ENCODE data around the gene MUS81.
A peak's percentile ranks its signal among the peaks of the same experiment; 100 is the strongest.
"Not testable (repeated sequence)": the region's sequence is repeated elsewhere in the genome, so short reads cannot be mapped to it uniquely, and the experiment has no call there.

Gene MUS81, protein sequence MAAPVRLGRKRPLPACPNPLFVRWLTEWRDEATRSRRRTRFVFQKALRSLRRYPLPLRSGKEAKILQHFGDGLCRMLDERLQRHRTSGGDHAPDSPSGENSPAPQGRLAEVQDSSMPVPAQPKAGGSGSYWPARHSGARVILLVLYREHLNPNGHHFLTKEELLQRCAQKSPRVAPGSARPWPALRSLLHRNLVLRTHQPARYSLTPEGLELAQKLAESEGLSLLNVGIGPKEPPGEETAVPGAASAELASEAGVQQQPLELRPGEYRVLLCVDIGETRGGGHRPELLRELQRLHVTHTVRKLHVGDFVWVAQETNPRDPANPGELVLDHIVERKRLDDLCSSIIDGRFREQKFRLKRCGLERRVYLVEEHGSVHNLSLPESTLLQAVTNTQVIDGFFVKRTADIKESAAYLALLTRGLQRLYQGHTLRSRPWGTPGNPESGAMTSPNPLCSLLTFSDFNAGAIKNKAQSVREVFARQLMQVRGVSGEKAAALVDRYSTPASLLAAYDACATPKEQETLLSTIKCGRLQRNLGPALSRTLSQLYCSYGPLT

DNA sequence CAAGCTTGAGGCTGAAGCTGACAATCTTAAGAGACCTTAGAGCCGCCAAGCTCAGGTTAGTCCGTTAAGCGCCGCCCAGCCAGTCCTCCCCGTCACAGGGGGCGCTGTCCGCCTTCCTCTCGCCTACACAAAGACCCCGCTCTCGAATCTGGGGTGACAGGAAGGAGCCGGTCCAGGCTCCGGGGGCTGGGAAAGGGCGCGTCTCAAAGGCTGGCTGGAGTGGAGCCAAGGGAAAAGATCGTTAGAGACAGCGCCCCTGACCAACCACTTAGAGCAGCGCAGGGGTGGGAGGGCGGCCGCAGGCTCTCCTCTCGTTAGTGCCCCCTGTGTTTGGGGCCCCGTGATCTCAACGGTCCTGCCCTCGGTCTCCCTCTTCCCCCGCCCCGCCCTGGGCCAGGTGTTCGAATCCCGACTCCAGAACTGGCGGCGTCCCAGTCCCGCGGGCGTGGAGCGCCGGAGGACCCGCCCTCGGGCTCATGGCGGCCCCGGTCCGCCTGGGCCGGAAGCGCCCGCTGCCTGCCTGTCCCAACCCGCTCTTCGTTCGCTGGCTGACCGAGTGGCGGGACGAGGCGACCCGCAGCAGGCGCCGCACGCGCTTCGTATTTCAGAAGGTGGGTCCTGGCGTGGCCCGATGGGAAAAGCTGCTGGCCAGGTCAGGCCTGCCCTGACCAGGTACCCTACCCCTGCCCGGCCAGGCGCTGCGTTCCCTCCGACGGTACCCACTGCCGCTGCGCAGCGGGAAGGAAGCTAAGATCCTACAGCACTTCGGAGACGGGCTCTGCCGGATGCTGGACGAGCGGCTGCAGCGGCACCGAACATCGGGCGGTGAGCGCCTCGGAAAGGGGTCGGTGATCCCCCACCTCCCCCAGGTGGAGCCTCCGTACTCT, at the start of gene MUS81:
MUS81 (plus strand) TSS at position 156 of the 887 bp plus-strand sequence; CDS start at position 477, 321 bp downstream.
- DNase-seq = peak; percentile 100

DNA sequence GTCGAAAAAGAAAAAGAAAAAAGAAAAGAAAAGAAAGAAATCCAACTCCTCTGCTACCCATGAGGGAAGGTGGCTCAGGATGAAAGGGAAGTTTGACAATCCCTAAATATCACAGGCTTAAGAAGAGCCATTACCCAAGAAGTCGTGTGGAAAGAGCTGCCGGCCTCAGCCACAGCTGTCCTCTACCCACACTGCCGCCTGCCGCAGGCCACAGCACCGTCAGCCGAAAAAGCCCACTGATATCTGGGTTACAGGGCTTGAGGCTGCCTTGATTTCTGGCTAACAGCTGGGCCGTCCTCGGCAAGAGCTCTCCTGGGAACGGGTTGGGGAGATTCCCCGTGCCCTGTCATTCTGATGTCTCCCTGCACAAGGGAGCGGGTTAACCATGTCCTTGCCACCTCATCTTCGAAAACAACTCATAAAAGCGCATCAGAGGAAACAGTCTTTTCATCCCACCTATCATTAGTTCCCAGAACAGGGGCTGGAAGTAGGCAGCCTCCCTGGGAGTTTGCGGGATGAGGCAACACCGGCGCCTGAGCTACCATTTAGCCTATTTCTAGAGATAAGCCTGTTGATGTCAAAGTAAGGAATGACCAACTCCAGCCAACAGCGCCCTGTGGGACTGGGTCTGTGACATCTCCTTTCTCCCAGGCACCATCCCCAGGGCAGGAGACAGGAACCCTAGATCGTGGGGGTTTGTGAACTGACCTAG, 48.3 kb upstream of the MUS81 start:
- no peak for DNase-seq

DNA sequence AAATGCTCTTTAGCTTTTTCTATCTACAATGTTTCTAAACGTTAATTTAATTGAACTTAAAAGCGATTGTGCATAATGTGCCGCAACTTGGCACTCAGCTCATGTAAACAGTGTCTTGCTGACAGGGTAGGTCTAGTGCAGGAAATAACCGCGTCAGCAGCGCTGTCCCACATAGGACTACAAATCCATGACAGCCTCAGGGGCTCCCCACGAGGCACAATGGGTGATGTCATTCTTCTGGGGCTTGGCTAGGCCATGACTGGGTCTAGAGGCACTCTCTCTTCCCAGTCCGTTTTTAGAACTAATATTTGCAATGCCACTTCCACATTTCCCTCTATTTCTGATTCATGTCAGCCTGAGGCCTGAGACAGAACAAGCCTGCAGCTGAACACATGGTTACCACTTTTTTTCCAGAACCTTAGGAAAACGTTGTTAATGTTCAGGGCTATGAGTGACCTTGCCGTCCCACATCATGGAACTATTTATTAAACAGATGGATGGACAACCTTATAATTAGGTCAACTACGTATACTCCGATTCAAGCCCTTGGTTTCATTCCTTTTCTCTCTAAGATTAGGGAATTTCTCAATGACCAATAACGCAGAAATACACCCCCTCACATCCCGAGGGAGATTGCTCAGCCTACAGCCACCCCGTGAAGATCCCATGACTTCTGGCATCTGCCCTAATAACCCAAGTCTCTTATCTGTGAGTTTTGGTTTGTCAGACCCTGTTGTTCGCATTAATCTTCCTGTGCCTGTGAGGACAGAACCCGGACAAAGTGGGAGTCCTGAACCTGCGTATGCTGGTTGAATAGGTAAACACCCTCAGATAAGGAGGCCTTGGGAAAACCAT, 45.9 kb upstream of the MUS81 start:
- no peak for DNase-seq

DNA sequence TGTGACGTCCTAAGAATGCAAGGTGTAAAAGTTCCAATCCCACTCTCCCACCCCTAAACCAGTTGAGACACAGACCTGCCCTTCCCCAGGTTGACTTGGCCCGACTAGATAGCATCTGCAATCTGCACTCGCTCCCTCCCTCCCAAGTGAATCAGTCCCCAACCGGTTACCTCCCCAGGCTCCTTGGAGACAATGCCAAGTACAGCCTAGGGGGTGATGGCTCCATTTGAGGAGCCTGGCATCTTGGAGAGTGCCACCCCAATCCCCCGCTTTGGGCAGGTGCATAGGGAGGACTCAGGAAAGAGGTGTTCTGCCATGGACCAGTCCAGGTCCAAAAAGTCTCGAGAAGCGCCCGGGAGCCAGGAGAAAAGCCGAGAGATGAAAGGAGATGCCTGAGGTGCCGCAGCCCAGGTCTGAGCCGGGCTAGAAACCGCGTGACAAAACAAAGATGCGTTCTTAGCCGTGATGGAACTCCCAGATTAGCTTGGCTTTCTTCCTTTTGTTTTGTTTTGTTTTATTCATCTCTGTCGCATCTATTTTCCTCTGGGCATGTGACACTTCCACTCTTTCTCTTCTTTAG, 45.2 kb upstream of the MUS81 start:
- no peak for DNase-seq

DNA sequence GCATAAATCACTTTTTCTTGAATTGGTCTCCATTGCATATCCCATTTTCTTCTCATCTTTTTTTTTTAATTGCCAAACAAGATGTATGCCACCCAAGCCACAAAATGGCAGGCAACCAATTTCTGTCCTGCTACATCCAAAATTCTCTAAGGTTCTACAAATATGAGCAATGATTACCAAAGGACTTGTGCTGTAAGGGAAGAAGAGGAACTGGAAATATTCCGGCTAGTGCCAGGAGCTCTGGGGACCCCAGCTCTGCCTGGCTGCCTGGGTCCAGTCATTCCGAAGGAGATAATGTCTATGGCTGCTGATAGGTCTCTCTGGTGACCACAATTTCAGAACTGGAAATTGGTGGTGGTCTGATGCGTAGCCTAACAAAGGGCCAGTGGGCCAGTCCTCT, 43.5 kb upstream of the MUS81 start:
- DNase-seq = no peak

DNA sequence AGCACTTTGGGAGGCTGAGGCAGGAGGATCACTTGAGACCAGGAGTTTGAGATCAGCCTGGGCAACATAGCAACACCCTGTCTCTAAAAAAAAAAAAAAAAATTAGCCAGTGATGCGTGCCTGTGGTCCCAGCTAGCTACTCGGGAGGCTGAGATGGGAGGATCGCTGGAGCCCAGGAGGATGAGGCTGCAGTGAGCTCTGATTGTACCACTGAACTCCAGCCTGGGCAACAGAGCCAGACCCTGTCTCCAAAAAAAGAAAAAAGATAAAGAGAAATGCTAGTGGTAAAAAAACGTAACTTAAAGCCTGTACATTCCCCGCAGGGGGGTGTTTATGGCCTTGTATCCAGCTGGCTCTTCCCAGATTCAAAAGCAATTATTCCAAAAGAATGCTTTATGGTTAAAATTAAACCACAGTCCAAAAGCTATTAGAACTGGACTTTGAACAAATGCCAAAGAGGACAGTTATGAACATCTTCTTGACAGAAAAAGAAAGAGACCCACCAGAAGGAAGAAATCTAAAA, 42.9 kb upstream of the MUS81 start:
- DNase-seq = no peak

DNA sequence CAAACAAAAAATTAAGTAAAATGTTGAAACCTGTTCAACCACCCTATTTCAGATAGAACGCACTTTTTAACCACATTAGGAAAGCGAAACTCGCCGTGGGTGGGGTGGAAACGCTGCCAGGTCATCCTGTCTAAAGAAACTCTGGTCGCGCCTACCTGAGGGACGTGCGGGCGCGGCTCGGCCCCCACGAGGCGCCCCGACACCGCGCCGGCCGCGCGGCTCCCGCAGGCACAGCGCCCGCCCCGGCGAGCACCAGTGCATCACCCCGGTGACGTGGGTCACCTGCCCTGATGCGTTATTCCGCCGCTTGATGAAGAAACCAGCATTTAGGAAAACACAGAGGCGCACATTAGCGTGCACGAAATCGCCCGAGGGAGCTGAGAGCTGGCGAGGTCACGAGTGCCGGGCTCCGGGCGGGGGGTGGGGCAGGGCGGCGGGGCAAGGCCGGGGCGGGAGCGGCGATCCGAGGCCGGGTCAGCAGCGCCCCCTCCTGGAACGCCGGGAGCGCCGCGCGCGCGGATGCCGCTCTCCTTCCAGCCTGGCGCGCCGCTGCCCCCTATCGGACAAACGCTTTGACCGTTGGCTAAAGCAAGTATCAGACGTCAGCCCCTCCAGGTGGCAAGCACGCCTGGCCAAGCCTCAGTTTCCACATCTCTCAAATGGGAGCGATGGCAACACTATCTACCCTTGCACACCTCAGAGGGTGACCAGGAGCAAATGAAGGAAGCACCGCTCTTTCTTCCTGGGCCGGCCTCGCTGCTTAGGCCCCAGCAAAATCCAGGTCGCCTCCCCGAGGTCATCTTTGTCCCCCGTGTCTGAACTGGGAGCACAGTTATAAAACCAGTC, 42.2 kb upstream of the MUS81 start:
- peak; percentile 97 for DNase-seq

DNA sequence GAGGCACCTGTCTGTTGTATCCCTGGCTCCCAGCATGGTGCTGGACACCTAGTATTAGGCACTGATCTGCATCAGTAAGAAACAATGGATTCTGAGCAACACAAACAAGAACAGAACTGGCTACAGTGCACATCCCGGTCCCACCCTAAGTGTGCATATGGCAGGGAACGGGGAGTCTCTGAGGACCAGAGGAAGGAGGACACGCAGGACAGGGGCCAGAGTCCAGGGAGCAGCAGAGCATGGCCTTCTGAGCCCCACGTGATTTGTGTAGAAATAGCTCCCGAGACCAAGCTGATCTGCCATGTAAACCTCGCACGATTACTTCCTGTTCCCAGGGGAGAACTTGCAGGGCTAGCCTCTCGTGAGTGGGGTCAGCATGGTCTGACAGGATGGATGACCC, 39.1 kb upstream of the MUS81 start:
- DNase-seq = no peak

DNA sequence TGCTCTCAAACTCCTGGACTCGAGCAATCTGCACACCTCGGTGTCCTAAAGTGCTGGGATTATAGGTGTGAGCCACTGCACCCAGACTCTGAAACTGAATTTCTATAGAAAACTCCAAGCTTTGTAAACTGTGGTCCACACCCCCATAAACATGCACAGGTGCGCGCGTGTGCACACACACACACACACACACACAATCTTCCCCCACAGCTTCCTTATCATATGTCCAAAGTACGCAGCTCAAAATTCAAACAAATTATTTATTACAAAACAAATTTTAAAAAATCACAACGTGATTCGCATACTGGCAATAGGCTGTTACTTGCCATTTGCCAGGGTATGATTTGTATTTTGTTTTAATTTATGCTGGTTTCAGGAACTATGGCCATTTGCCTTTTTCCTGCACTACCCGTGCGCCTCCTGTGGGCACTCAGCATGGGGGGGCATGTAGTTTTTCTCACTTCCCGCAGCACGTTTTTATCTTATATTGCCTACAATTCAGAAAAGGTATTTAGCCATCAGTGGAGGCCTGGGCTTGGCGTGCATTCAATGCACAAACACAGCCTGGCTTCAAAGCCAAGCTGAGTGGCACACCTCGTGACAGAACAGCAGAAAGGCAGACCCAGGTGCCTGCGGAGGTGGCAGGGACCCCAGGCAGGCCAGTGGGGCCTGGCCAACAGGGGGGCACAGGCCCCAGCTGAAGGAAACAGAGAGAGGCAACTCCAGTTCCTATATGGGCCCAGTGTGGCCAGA, 37.3 kb upstream of the MUS81 start:
- no peak for DNase-seq

DNA sequence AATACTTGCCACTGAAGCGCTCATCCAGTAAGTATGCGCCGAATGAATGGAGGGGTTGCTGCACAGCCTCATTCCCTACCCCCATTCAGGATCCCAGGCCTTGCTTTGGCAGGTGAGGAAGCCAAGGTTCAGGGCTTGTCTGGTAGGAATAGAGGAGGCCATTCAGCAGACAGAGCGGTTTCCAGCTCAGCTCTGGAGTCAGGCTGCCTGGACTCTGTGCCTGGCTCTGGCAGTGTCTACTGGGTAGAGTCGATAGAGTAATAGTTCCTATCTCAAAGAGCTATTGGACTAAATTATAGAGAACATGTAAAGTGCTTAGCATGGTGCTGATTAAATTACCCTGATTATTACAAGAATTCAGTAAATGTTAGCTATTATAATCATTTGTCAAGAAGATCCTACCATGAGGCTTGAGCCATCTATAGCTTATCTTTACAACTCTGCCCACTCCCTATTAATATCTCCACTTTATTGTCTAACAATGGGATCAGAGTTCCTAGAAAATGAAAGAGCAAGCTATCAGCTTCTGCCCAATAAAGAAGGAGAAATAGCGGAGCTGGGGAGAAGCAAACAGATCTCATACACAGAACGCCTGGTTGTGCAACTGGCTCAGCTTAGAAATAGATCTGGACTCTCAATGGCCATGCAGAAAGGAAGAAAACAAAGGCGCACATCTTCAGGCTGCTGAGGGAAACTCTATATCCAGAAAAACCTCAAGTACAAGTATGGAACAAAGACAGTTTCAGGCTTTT, 33.1 kb upstream of the MUS81 start:
- no peak for DNase-seq

DNA sequence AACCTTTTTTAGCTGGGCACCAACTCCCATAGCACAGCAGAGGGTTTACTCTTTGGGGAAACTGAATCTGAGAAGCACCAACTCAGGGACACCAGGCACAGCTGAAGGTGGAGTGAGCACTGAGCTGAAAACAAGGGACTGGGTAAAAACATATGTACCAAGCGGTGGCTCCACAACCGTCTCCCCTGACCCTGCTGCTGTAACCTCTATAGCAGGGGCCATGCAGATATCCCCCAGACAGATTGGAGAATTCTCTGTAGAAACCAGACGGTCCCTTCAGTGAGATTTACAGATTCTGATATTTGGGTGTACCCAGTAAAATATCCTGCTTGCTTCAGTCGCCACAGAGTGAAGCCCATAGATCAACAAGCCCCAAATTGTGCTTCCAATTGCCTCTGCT, 30.8 kb upstream of the MUS81 start:
- no peak for DNase-seq

DNA sequence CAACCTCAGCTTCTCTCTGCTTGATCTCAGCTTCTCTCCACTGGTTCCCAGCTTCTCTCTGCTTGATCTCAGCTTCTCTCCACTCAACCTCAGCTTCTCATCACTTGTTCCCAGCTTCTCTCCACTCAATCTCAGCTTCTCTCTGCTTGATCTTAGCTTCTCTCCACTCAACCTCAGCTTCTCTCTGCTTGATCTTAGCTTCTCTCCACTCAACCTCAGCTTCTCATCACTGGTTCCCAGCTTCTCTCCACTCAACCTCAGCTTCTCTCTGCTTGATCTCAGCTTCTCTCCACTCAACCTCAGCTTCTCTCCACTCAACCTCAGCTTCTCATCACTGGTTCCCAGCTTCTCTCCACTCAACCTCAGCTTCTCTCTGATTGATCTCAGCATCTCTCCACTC, 28.0 kb upstream of the MUS81 start:
- not testable (repeated sequence) for DNase-seq

DNA sequence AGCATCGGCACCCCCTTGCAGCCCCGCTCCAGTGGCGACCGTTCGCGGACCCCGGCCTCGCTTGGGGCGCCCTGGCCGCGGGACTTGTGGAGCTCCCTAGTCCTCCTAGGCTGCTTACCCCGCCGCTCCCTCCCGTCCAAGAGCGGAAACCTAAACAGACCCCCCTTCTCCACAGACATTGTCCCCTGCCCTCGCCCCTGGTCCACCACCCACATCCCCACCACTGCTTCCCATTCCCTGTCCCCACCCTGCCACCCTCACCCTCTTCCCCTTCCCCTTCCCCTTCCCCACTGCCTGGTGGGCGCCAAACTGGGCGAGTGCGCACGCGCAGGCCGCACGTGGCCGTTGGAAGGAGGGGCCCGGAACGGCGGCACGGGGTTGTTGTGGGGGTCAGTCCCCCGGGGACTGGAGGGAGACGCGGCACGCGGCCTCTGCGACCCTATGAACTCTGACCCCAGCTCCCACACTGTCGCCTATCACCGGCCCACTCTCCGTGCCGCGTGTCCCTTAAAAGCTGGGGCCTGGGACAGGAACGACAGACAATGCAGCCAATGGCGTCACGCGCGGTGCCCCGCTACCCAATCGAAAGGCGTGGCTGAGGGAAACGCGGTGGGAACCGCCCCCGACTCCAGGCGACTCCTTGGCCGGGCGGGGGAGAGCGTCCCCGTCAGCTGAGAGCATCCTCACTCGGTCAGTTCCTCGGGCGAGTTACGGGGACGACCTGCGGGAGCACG, 26.8 kb upstream of the MUS81 start, which contains the start of gene SNX32:
SNX32 (plus strand) TSS at position 667 of the 734 bp plus-strand sequence. CDS start 103 bp downstream, outside the sequence.
- peak; percentile 99 for DNase-seq

DNA sequence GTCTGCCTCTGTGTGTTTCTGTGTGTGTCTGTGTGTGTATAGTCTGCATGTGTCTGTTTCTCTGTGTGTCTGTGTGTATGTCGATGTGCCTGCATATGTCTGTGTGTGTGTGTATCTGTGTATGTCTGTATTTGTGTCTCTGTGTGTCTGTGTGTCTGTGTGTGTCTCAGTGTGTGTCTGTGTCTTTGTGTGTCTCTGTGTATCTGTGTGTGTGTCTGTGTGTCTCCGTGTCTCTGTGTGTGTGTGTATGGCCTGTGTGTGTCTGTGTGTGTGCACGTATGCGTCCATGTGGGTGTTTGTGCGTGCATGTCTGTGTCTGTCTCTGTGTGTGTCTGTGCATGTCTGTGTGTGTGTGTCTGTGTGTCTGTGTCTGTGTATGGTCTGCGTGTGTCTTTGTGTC, 26.0 kb upstream of the MUS81 start:
- DNase-seq = no peak

DNA sequence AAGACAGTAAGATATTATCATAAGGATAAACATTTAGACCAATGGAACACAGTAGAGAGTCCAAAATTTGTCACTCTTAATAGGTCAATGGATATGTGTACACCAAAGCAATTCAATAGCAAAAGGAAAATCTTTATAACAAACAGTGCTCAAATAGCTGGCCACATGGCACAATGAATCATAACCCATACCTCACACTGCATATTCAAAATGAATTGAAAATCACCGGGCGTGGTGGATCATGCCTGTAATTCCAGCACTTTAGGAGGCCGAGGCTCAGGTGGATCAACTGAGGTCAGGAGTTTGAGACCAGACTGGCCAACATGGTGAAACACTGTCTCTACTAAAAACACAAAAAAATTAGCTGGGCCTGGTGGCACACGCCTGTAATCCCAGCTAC, 18.1 kb upstream of the MUS81 start:
- DNase-seq = no peak

DNA sequence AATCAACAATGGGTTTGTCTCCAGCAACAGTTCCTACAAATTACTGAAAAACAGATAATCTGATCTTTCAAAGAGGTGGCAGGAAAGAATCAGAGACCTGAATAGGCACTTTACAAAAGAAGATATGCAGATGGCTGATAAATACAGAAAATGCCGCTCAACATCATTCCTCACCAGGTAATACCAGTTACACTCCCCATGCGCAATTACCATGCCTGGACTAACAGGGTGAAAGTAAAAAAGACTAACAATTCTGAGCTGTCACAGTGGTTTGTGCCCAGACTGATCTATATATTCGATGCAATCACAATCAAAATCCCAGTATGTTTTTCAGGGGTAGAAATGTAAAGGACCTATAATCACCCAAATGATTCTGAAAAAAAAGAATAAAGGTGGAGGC, 16.4 kb upstream of the MUS81 start:
- no peak for DNase-seq

DNA sequence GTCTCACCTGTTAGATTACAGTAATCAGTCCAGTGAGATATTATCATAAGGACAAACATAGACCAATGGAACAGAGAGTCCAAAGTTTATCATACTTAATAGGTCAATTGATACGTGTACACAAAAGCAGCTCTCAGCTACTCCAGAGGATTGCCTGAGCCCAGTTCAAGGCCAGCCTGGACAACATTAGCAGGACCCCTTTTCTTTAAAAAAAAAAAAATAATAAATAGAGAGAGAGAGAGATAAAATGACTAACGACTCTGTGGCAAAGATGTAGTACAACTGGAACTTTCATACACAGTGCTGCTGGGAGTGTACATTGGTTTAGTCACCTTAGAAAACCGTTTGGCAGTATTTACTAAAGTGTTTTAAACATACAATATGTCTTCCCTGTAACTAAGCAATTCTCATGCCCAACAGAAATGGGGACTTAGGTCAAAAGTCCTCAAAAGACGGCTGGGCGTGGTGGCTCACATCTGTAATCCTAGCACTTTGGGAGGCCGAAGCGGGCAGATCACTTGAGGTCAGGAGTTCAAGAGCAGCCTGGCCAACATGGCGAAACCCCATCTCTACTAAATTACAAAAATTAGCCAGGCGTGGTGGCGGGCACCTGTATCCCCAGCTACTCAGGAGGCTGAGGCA, 15.9 kb upstream of the MUS81 start:
- DNase-seq = no peak

DNA sequence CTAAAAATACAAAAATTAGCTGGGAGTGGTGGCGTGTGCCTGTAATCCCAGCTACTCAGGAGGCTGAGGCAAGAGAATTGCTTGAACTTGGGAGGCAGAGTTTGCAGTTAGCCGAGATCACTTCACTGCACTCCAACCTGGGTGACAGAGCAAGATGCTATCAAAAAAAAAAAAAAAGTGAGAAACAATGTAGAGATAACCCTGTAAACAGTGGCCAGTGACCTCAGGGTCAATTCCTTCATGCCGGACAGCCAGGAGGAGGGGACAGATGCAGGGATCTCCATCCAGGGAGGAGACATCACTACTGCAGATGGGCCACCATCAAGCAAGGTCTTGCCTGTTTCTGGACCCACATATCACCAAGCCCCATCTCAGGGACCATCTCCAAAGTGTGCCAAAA, 12.5 kb upstream of the MUS81 start:
- DNase-seq = no peak
